ENCODE data around the gene KRT37. TPM values are rescaled to one million over a fixed set of nuclear protein-coding genes. Genes with fewer than 3 reads are reported as not detected.

KRT37 gene
- total and polyA plus RNA-seq, 9 of the 15 experiments (the other 6 are each of a cell fraction or from before 2014, with no cell fraction given) = not detected

GRCh38 chr17:41421617-41422016, 2.8 kb downstream of the KRT37 start (continued):
- TF ChIP-seq, protein P1, sequence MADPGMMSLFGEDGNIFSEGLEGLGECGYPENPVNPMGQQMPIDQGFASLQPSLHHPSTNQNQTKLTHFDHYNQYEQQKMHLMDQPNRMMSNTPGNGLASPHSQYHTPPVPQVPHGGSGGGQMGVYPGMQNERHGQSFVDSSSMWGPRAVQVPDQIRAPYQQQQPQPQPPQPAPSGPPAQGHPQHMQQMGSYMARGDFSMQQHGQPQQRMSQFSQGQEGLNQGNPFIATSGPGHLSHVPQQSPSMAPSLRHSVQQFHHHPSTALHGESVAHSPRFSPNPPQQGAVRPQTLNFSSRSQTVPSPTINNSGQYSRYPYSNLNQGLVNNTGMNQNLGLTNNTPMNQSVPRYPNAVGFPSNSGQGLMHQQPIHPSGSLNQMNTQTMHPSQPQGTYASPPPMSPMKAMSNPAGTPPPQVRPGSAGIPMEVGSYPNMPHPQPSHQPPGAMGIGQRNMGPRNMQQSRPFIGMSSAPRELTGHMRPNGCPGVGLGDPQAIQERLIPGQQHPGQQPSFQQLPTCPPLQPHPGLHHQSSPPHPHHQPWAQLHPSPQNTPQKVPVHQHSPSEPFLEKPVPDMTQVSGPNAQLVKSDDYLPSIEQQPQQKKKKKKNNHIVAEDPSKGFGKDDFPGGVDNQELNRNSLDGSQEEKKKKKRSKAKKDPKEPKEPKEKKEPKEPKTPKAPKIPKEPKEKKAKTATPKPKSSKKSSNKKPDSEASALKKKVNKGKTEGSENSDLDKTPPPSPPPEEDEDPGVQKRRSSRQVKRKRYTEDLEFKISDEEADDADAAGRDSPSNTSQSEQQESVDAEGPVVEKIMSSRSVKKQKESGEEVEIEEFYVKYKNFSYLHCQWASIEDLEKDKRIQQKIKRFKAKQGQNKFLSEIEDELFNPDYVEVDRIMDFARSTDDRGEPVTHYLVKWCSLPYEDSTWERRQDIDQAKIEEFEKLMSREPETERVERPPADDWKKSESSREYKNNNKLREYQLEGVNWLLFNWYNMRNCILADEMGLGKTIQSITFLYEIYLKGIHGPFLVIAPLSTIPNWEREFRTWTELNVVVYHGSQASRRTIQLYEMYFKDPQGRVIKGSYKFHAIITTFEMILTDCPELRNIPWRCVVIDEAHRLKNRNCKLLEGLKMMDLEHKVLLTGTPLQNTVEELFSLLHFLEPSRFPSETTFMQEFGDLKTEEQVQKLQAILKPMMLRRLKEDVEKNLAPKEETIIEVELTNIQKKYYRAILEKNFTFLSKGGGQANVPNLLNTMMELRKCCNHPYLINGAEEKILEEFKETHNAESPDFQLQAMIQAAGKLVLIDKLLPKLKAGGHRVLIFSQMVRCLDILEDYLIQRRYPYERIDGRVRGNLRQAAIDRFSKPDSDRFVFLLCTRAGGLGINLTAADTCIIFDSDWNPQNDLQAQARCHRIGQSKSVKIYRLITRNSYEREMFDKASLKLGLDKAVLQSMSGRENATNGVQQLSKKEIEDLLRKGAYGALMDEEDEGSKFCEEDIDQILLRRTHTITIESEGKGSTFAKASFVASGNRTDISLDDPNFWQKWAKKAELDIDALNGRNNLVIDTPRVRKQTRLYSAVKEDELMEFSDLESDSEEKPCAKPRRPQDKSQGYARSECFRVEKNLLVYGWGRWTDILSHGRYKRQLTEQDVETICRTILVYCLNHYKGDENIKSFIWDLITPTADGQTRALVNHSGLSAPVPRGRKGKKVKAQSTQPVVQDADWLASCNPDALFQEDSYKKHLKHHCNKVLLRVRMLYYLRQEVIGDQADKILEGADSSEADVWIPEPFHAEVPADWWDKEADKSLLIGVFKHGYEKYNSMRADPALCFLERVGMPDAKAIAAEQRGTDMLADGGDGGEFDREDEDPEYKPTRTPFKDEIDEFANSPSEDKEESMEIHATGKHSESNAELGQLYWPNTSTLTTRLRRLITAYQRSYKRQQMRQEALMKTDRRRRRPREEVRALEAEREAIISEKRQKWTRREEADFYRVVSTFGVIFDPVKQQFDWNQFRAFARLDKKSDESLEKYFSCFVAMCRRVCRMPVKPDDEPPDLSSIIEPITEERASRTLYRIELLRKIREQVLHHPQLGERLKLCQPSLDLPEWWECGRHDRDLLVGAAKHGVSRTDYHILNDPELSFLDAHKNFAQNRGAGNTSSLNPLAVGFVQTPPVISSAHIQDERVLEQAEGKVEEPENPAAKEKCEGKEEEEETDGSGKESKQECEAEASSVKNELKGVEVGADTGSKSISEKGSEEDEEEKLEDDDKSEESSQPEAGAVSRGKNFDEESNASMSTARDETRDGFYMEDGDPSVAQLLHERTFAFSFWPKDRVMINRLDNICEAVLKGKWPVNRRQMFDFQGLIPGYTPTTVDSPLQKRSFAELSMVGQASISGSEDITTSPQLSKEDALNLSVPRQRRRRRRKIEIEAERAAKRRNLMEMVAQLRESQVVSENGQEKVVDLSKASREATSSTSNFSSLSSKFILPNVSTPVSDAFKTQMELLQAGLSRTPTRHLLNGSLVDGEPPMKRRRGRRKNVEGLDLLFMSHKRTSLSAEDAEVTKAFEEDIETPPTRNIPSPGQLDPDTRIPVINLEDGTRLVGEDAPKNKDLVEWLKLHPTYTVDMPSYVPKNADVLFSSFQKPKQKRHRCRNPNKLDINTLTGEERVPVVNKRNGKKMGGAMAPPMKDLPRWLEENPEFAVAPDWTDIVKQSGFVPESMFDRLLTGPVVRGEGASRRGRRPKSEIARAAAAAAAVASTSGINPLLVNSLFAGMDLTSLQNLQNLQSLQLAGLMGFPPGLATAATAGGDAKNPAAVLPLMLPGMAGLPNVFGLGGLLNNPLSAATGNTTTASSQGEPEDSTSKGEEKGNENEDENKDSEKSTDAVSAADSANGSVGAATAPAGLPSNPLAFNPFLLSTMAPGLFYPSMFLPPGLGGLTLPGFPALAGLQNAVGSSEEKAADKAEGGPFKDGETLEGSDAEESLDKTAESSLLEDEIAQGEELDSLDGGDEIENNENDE (IDR thresholded peaks at IDR 0.05; ENCODE audit: low read depth, low read length) = no peak
- TF ChIP-seq ZNF75A (CRISPR knock-in tag; IDR thresholded peaks at IDR 0.05) (no peak), FOXA3 (CRISPR knock-in tag; conservative IDR thresholded peaks at IDR 0.05 in 1 of 2, IDR thresholded peaks at IDR 0.05 in 1 of 2) (no peak), ZSCAN32 (CRISPR knock-in tag; IDR thresholded peaks at IDR 0.05) (no peak)

Data from K562 (cell line).